Occipital lobe (tissue), 2 donors: ENCODE measurements around the gene FCGR3B. TPM values are rescaled to one million over a fixed set of nuclear protein-coding genes. Genes with fewer than 3 reads are reported as not detected.
"Not testable (repeated sequence)": the region's sequence is repeated elsewhere in the genome, so short reads cannot be mapped to it uniquely, and the experiment has no call there.

Source experiments
- DNase-seq: peaks from one replicate; lab custom pipeline; 2025; lab: John Stamatoyannopoulos, UW
- total RNA-seq: library from RNA; depleted of rRNA; stranded (reverse); fragments of >200 nt; gene quantifications from one replicate; pipeline ENCODE4 v1.2.3, GENCODE V29; 2014

Gene FCGR3B
- 0.31 TPM for total RNA-seq

GRCh38 chr1:161631076-161631475, at the start of gene FCGR3B:
Gene FCGR3B (minus strand): TSS chr1:161631176. CDS start chr1:161631094, 82 bp downstream.
- DNase-seq: no peak

- DNase-seq: no peak
These were observed 47.5 kb upstream of the FCGR3B start for GRCh38 chr1:161678500-161678899.

- no peak for DNase-seq
These were observed 46.1 kb upstream of the FCGR3B start for GRCh38 chr1:161676958-161677689.

DNA sequence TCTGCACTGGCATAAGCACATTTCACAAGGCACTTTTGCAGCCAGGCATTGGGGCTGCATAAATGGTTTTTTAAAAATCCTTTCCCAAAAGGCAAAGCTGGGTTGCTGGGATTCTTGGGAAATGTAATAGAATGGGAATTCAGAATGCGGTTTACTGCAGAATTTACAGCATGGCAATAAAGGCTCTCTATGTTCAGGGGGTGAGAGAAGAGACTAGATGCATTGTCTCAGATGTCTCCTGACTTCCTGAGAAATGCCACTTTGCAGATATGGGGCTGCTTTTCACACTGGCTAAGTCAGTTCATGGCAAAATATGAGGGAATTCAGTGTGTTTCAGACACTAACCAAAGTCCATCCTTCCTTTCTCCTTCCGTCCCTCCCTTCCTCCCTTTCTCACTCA, 45.5 kb upstream of the FCGR3B start:
- no peak for DNase-seq

DNA sequence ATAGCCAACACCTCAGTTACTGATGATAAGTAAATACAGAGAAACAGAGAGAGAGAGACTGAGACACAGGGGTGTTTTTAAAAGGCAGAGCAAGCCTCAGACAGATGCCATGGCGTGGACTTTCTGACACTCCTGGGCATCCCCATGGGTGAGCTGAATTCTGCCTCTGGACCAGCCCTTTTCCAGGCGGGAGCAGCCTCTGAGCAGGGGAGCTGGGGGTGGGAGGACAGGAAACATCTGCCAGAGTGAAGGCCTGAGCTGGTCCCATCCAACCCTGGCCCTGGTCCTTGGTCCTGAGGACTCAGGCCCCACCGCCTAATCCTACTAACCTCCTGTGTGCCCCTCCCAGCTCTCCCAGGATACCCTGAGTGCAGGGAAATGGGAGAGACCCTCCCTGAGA, 43.9 kb upstream of the FCGR3B start:
- DNase-seq: not testable (repeated sequence)

DNA sequence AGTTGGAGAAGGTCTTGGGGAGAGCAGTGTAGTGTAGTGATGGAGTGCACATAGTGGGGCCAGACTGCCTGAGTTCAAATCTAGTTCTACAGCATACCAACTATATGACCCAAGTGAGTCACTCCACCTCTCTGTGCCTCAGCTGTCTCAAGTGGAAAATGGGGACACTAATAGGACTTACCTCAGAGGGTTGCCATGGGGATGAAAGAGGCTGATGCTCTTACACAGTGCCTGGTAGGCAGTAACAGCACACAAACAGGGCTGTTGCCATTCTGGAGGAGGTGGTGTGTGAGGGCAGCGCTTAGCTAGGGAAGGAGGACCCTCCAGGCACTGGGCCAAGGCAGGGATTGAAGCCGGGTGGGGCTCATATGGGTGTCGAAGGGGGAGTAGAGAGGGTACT, 43.5 kb upstream of the FCGR3B start:
- DNase-seq: not testable (repeated sequence)

DNA sequence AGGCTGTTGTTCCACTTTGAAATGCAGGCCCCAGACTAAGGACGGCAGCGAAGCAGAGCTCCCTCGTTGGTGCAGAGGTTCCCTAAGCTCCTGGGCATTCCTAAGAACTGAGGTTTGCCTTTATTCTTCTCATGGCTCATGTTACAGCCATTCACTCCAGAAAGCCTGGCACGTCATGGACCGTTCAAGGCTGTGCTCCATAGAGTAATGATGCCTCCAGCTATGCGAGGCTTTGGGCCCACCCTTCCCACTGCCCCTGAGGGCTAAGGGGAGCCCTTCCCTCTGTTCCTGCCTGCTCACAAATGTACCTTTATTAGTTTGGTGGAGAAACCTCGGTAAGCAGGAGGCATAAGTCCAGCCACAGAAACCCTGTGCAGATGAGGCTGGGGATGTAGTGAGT, 42.5 kb upstream of the FCGR3B start:
- DNase-seq: not testable (repeated sequence)

GRCh38 chr1:161671045-161672020, 40.4 kb upstream of the FCGR3B start:
- not testable (repeated sequence) for DNase-seq

GRCh38 chr1:161664689-161665088, 33.7 kb upstream of the FCGR3B start:
- not testable (repeated sequence) for DNase-seq

DNA sequence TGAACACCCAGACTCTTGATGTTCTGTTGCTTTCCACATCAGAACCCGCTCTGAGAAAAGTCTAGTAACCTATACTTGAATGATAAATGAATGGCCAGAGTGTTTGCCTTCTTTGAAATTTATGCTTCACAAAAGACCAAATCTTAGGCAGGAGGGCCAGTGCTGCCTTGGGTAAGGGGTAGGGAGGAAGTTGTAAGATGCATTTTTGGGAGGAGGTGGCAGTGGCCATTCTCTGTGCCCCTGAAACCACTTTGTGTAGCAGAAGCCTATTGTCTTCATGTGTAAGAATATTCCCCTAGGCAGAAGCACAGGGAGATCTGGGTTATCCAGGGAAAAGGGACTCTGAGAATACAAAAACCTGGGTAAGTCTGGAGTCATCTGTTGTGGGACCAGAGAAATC, 32.6 kb upstream of the FCGR3B start:
- DNase-seq: not testable (repeated sequence)

DNA sequence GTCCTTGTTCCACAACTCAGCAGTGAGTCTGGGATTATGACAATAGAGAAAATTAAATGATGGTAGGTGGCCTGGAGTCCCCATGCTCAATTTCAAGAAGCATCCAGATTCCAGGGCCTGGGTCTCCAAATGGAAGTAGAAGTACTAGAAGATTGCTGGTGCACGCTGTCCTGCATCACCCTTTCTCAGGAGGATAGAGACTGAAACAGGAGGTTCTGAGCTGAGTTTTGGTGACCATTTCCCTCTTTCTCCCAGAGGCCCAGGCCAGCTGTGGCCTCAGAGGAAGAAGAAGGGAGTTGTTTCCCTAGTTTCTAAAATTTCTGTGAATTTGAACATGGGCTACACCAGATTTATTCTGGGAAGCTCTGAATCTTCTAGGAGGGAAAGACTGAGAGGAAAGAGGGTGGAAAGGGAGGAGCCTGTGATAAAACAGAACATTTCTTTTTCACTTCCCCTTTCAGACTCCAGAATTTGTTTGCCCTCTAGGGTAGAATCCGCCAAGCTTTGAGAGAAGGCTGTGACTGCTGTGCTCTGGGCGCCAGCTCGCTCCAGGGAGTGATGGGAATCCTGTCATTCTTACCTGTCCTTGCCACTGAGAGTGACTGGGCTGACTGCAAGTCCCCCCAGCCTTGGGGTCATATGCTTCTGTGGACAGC, 31.8 kb upstream of the FCGR3B start, which contains the start of gene FCGR2B:
FCGR2B (plus strand) TSS at position 460 of the 656 bp plus-strand sequence; CDS start at position 559, 99 bp downstream.
- DNase-seq: not testable (repeated sequence)

DNA sequence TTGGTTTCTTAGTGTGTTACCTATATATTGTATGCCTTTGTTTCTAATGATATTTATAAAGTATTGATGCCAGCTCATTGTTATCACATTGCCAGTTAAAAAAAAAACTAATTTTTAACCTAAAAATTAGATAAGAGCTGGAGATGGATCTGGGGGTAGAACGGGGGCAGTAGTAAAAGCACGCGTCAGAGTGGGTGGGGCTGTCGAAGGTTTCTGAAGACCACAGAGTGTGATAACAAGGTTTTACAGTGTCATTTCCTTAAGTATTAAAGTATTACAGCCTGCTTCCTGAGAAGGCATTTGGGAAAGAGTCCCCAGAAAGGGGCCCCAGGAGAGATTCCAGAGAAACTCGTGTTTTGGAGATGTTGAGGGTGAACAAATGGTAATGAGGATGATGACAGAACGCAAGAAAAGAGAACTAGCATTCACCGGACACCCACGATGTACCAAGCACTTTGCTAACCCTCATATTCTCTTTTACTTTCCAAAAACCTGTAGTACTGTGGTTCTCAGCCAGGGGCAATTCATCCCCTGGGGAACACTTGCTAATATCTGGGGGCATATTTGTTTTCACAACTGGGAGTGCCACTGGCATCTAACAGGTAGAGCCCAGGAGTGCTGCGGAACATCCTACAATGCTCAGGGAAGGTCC, 30.8 kb upstream of the FCGR3B start:
- DNase-seq: not testable (repeated sequence)

DNA sequence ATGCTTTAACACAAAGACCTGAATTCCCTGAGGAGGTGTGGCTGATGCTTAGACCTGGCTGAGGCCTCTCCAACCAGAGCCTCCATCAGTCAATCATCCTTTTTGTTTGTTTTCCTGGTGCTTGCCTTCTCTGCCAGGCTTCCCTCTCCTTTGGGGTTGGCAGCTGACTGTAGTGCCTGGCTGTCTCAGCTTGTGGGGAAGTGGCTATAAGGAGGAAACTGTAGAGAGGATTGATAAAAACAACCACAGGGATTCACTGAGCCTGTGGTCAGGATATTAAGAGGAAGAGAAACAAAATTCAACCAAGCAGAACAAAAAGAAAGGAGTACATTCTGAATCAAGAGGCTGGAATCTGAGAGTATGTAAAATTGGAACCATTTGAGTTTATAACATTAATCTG, 27.5 kb upstream of the FCGR3B start:
- not testable (repeated sequence) for DNase-seq

DNA sequence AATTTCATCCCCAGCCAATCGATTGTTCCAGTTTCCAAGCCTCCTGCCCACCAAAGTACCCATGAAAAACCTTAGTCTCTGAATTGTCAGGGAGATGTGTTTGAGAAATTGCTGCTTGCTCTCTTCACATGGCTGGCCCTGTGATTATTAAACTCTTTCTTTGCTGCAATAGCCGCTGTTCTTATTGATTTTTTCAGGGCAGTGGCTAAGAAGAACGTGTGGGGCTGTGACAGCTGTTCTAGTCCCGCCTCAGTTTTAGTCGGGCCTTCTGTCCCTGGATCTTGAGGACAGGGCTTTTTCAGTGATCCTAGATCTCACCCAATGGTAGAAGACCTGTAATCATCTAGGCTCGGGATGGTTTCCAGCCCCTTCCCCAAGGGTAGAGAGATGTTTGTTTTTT, 23.0 kb upstream of the FCGR3B start:
- not testable (repeated sequence) for DNase-seq

DNA sequence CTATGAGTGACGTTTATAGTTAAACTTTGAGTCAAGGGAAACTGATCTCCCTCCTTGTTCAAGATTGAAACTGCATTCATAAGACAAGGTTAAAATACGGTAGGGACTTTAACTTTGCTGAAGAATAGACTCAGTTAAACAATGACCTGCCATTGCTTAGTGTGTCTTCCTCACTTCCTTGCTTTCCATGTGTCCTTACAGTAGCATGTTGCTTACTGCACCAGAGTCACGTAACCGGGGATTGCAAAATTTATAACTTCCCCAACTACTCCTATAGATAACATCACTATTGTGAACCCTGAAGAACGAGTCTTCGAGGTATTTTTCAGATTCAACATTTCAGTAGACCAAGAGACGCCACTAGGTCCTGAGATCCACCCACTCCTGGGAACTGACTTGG, 22.6 kb upstream of the FCGR3B start:
- DNase-seq: not testable (repeated sequence)

GRCh38 chr1:161647507-161648360, 16.8 kb upstream of the FCGR3B start:
- DNase-seq: not testable (repeated sequence)

DNA sequence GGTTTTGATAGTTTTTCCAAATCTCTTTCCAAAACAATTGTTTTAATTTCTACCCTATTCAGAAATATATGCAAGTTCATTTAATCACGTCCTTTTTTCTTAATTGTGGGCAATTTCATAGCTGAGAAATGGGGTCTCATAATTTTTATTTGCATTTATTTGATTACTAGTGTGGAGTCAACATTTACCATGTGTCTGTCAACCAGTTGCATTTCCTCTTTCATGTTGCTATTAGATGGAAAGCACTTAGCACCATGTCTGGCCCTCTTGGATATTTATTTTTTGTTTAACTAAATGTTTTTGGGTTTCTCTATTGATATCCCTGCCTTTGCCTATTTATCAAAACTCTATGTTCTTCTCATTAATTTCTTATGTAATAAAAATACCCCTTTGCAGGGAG, 13.9 kb upstream of the FCGR3B start:
- not testable (repeated sequence) for DNase-seq

GRCh38 chr1:161643481-161644208, 12.7 kb upstream of the FCGR3B start:
- DNase-seq: not testable (repeated sequence)

DNA sequence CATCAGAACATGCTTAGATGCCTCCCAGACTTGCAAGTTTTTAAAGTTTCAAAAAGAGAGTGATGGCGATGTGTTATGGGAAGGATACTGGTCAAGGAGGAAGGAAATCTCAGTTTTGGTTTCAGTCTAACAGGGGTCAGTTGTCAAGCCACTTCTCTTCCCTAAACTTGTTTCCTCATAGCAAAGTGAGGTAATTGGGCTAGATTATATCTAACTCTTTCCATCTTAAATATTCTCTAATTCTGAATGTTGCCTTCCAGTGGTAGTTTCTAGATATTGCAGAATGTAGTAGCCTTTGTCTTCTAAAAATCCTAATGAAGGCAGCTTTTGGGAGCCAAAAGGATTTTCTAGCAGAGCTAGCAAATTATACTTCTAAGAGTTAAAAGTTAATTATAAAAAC, 11.7 kb upstream of the FCGR3B start:
- DNase-seq: not testable (repeated sequence)
